Hepatic stellate cell (primary cell): ENCODE results near the gene ZNF254.
"Not testable (repeated sequence)": the region's sequence is repeated elsewhere in the genome, so short reads cannot be mapped to it uniquely, and the experiment has no call there.

Experiments used
- DNase-seq: peaks from one replicate; pipeline ENCODE4 v3.0.0; 2011; ENCODE audit warnings: low spot score

ZNF254 gene

GRCh38 chr19:24086974-24087595 is at the start of gene ZNF254:
ZNF254 (plus strand) TSS chr19:24087187; CDS start chr19:24087308, 121 bp downstream.
- peak; percentile 88 for DNase-seq

- no peak for DNase-seq
These were observed 46.4 kb upstream of the ZNF254 start for GRCh38 chr19:24040621-24041020.

DNA sequence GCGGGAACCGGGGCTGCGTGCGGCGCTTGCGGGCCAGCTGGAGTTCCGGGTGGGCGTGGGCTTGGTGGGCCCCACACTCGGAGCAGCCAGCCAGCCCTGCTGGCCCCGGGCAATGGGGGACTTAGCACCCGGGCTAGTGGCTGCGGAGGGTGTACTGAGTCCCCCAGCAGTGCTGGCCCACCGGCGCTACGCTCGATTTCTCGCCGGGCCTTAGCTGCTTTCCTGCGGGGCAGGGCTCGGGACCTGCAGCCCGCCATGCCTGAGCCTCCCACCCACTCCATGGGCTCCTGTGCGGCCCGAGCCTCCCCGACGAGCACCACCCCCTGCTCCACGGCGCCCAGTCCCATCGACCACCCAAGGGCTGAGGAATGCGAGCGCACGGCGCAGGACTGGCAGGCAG is 45.7 kb upstream of the ZNF254 start:
- DNase-seq, result not testable (repeated sequence)

DNA sequence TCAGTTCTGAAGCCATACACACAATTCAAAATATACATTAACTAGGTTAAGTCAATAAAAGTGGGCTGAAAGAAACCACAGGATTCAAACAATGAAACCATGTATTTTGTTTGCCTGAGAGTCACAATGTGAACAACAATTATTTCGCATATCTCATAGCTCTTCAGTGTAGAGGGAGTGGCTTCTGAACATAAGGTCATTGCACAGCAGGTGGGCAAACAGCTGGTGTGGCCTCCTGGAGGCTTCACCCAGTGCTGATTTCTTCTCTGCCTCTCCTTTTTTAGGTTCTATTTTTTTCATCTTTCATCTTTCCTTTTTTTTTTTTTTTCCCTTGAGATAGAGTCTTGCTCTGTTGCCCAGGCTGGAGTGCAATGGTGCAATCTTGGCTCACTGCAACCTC is 40.4 kb upstream of the ZNF254 start:
- DNase-seq, result no peak

DNA sequence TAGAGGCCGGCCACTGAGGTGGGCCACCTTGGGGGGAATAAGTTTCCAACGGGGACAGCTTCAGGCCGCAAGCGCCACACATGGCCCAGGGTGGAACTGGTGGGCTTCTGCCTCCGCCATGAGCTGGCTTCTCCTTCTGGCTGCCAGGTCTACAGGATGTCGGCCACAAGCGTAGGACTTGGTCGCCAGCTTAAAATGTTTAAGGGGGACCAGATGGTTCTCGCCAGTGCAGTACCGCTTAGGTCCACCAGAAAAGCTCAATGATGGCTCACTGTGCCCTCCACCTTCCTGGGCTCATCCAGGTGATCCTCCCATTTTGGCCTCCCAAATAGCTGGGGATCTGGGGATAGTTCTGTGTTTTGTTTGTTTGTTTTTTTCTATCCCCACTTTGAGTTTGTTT is 38.7 kb upstream of the ZNF254 start:
- DNase-seq, result no peak

DNA sequence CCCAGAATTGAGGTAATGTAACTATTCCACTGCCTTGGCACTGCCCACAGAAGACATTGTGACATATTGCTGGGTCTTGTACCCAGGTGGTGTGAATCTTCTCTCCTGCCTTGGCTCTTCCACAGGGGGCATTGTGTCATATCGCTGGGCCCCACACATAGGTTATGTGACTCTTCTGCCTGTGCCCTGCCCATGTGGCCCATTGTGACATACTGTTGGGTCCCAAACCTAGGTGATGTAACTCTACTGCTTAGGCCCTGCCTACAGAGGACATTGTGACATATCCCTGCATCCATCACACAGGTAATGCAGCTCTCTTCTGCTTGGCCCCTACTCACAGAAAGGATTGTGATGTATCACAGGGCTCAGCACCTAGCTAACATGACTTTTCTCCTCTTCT is 37.5 kb upstream of the ZNF254 start:
- DNase-seq, result no peak

- no peak for DNase-seq
These were observed 35.5 kb upstream of the ZNF254 start for GRCh38 chr19:24051516-24051915.

- no peak for DNase-seq
These were observed 34.2 kb upstream of the ZNF254 start for GRCh38 chr19:24052811-24053210.

- DNase-seq, result no peak
These were observed 33.4 kb upstream of the ZNF254 start for GRCh38 chr19:24053601-24054000.

GRCh38 chr19:24054044-24054935 is 32.7 kb upstream of the ZNF254 start:
- peak; percentile 21 for DNase-seq

DNA sequence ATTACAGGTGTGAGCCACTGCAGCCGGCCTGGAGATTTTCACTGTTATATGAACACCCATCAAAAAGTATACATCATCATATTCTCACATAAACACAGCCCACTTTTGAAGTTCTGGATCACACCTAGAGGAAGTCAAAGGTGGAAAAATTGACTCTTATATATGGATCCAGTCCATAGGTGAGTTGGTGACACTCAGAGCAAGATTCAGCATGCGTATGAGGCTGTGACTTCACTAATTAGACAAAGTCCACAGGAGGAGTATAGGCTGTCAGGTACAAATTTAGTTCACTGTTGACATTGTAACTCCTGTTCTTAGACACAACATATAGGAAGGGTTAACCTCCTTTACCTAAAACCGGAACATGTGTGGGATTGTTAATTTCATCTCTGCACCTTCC is 31.4 kb upstream of the ZNF254 start:
- no peak for DNase-seq

- no peak for DNase-seq
These were observed 29.8 kb upstream of the ZNF254 start for GRCh38 chr19:24057144-24057543.

DNA sequence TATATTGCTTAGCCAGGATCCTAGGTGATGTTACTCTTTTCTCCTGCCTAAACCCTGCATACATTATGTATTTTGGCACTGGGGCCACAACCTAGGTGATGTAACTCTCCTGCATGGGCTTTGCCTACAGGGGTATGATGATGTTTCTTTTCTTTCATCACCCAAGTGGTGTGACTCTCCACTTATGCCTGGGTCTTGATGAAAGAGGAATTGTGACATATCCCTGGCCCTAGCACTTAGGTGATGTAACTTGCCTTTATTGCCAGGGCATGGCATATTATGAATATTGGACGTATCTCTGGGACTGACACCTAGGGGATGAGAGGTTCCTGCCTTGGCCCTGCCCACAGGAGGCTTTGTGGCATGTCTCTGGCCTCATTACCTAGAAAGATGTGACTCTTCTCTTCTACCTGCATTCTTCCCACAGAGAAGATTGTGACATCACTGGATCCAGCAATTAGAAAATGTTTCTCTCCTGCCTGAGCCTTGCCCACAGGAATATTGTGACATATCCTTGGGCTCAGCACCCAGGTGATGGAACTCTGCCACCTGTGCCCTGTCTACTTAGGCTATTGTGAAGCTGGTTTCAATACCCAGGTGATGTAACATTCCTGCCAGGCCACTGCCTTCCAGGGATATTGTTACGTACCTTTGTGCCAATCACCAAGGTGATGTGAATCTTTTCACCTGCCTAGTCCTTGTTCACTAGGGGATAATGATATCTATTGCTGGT is 27.3 kb upstream of the ZNF254 start:
- DNase-seq, result no peak

GRCh38 chr19:24060687-24061356 is 26.2 kb upstream of the ZNF254 start:
- no peak for DNase-seq

DNA sequence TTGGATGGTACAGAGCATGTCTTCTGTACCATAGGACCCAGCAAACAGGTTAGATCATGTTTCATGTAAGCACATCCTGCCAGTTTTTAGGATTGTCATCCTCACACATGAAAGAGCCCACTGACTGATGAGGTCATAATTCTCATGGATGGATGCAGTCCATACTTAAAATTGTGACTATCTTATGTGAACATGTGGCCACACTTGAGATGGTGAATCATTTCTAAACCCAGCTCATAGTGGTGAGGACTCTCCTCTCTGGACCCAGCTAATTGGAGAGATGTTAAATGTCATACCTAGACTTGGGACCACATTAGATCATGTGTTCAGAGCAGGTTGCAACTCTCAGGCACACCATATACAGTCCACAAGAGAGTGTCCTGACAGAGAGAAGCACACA is 24.8 kb upstream of the ZNF254 start:
- DNase-seq, result no peak

- DNase-seq, result no peak
These were observed 23.7 kb upstream of the ZNF254 start for GRCh38 chr19:24063295-24063694.

DNA sequence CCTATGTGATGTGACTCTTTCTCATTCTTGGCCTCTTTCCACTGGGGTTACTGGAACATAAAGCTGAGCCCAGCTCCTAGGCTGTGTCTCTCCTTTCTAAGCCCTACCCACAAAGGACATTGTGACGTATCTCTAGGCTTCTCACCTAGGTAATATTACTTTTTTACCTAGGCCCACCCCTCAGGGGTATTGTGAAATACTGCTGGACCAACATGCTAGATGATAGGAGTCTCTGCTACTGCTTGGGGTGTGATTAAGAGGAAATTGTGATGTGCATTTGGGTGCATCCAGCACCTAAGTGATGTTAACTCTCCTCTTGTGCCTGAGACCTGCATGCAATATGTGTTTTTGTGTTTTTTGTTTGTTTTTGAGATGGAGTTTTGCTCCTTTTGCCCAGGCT is 22.8 kb upstream of the ZNF254 start:
- no peak for DNase-seq

GRCh38 chr19:24065243-24065642 is 21.7 kb upstream of the ZNF254 start:
- DNase-seq, result no peak

- no peak for DNase-seq
These were observed 21.0 kb upstream of the ZNF254 start for GRCh38 chr19:24065865-24066604.

DNA sequence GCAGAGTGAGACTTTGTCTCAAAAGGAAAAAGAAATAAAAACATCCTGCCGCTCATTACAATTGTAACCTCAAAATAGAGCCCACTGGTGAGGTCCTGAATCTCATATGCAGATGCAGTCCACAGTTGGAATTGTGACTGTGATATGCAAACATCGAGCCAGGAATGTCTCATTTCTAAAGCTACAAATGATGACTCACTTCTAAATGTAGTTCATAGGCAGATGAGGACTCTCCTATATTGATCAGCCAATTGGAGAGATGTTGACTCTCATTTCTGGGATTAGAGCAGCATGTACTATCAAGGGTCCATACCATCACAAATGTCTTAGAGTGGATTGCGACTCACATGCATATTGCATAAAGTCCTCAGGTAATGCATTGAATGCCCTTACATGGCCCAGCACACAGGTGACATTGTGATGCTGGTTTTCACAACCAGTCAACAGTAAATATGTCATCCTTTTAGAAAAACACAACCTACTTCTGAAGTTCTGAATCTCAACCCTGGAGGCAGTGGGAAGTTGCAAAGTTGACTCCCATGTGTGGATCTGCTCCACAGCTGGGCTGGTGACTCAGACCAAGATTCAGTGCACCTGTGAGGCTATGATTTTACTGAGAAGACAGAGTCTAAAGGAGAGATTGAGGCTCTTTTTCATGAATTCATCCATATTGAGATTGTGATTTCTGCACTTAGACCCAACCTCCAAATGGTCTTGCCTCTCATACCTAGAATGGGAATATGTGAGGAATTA is 16.9 kb upstream of the ZNF254 start:
- DNase-seq, result no peak

DNA sequence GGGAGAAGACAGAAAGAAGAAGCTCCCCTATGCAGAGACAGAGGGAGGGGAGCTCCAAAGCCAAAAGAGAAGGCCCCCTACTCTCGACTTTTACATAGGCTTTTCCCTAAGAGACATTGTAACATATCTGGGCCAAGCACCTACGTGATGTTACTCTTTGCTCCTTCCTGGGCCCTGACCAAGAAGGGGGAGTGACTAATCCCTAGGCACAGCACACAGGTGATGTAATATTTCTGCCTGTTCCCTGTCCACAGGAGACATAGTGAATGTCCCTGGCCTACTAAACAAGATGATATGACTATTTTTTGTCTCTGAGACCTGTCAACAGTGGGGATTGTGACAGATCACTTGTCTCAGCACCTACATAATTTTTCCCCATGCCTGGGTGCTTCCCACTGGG is 15.9 kb upstream of the ZNF254 start:
- DNase-seq, result no peak
